ENCODE data around the gene KCNJ3. TPM values are rescaled to one million over a fixed set of nuclear protein-coding genes. Genes with fewer than 3 reads are reported as not detected.

The KCNJ3 gene
- total RNA-seq, 3 donors from 2014 or later, result 0.29 to 0.54 (median 0.38) TPM

DNA sequence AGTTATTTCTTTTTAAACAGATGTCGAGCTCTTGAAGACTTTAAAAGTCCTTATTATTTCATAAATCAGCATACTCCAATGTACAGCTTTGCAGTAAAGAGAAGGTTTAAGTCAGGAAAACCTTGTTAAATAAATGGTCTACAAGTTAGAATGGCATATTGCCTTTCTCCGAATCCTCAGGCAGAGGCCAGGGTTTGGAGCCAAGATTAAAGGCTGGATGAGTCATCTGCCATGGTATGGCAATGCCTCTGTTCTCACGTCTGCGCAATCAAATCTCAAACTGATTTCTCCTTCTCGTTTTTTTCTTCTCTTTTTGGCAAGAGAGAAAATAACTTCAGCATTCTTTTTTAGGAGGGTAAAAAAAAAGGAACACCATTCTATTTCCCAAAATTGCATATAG, 5.6 kb upstream of the KCNJ3 start:
- intact Hi-C loops (cut with DNase I, micrococcal nuclease), result no loop called here
- TF ChIP-seq CTCF (IDR thresholded peaks at IDR 0.05), result no peak
- no peaks in the 10 kb centered on the region for H3K36me3 ChIP-seq (ENCODE audit: low read depth)
- DNase-seq (no peak), ATAC-seq (no peak)
- H3K9me3 ChIP-seq, result no peaks in the 10 kb centered on the region
- H3K4me3 ChIP-seq, result no peak overlapping the region
- peaks cover 13% of the 10 kb centered on the region for H3K4me1 ChIP-seq (ENCODE audit: low read depth)

- no peak for TF ChIP-seq CTCF (IDR thresholded peaks at IDR 0.05)
- ATAC-seq (no peak), DNase-seq (no peak)
- no peak overlapping the region for H3K4me3 ChIP-seq
- intact Hi-C loops (cut with DNase I, micrococcal nuclease), result no loop called here
- H3K4me1 ChIP-seq (ENCODE audit: low read depth), result peaks cover 20% of the 10 kb centered on the region
- no peaks in the 10 kb centered on the region for H3K9me3 ChIP-seq
- H3K36me3 ChIP-seq (ENCODE audit: low read depth), result no peaks in the 10 kb centered on the region
Observed at GRCh38 chr2:154693741-154694340, 4.7 kb upstream of the KCNJ3 start.

DNA sequence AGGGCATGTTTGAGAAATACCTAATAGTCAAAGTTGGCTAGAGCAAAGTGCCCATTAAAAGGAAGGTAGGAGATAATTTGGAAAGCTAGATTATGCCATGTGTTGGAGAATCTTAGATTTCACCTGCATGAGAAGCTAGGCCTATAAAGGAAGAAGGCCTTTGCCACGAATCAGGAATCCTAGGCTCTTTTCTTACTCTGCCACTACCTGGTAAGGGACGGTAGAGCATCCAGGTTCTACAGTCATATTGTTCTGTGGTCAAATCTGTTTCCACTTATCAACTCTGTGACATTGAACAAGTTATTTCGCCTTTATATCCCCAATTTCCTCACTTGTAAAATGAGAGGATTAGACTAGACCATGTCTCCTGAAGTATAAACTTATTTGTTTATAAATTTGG, 3.6 kb upstream of the KCNJ3 start:
- intact Hi-C loops (cut with DNase I, micrococcal nuclease), result no loop called here
- DNase-seq (no peak), ATAC-seq (no peak)
- no peak overlapping the region for H3K4me3 ChIP-seq
- no peaks in the 10 kb centered on the region for H3K9me3 ChIP-seq
- peaks cover 20% of the 10 kb centered on the region for H3K4me1 ChIP-seq (ENCODE audit: low read depth)
- no peaks in the 10 kb centered on the region for H3K36me3 ChIP-seq (ENCODE audit: low read depth)
- TF ChIP-seq CTCF (IDR thresholded peaks at IDR 0.05), result no peak

GRCh38 chr2:154696369-154696768, 2.1 kb upstream of the KCNJ3 start:
- ATAC-seq (no peak), DNase-seq (no peak)
- peaks cover 20% of the 10 kb centered on the region for H3K4me1 ChIP-seq (ENCODE audit: low read depth)
- no peak for TF ChIP-seq CTCF (IDR thresholded peaks at IDR 0.05)
- H3K4me3 ChIP-seq, result no peak overlapping the region
- intact Hi-C loops (cut with DNase I, micrococcal nuclease), result no loop called here
- no peaks in the 10 kb centered on the region for H3K36me3 ChIP-seq (ENCODE audit: low read depth)
- no peaks in the 10 kb centered on the region for H3K9me3 ChIP-seq

DNA sequence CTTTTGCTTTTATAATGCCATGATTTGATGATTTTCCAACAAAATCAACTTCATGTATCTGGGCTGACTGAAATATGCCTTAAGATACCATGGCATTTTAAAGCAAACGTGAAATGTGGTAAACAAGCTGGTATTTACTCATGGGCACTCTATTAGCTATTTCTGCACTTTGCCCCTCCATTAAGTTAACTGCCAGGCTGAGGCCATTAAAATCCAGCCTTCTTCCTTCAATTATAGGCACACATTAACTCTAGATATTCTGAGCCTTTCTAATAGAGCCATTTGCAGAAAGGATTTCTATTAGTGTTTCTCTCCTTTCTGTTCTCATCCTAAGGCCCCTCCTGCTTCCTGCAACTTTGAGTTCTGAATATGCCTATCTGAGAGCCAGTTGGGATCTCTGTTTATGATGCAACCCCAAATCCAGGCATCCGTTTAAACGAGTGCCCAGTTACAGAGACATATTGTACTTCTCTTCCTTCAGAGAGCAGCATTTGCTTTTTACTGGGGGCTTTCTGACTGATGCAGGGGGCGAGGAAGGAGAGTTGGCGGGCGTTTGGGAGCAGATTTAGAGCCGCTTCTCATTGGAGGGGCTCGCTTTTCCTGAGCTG, 1.6 kb upstream of the KCNJ3 start:
- ATAC-seq, result peak; percentile 20

More for the DNA sequence above, 1.6 kb upstream of the KCNJ3 start:
- Histone ChIP-seq H3K36me3 (ENCODE audit: low read depth) (no peaks in the 10 kb centered on the region), H3K4me1 (ENCODE audit: low read depth) (peaks cover 20% of the 10 kb centered on the region), H3K9me3 (no peaks in the 10 kb centered on the region), H3K4me3 (no peak overlapping the region)
- intact Hi-C loops (cut with DNase I, micrococcal nuclease), result no loop called here
- no peak for TF ChIP-seq CTCF (IDR thresholded peaks at IDR 0.05)
- DNase-seq, result no peak

All from mucosa of descending colon (tissue), 3 donors.